ENCODE data around the gene PARD6A. TPM values are rescaled to one million over a fixed set of nuclear protein-coding genes. Genes with fewer than 3 reads are reported as not detected.

The PARD6A gene
- total RNA-seq, 1 donor from 2014 or later = 7.5 TPM

GRCh38 chr16:67662653-67663010 lies 1.9 kb downstream of the PARD6A start:
- H3K9me3 Mint-ChIP-seq = no peaks in the 10 kb centered on the region
- DNase-seq (ENCODE audit: low read depth, low spot score) = no peak
- peaks cover 8% of the 10 kb centered on the region for H3K27me3 Mint-ChIP-seq (ENCODE audit: low read depth)
- H3K4me3 Mint-ChIP-seq = peak overlapping the region; percentile 38
- peaks cover 29% of the 10 kb centered on the region for H3K4me1 Mint-ChIP-seq
- TF ChIP-seq, protein P1, sequence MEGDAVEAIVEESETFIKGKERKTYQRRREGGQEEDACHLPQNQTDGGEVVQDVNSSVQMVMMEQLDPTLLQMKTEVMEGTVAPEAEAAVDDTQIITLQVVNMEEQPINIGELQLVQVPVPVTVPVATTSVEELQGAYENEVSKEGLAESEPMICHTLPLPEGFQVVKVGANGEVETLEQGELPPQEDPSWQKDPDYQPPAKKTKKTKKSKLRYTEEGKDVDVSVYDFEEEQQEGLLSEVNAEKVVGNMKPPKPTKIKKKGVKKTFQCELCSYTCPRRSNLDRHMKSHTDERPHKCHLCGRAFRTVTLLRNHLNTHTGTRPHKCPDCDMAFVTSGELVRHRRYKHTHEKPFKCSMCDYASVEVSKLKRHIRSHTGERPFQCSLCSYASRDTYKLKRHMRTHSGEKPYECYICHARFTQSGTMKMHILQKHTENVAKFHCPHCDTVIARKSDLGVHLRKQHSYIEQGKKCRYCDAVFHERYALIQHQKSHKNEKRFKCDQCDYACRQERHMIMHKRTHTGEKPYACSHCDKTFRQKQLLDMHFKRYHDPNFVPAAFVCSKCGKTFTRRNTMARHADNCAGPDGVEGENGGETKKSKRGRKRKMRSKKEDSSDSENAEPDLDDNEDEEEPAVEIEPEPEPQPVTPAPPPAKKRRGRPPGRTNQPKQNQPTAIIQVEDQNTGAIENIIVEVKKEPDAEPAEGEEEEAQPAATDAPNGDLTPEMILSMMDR (conservative IDR thresholded peaks at IDR 0.05) = no peak
- no peak overlapping the region for H3K27ac Mint-ChIP-seq (ENCODE audit: unreplicated experiment)
- H3K36me3 Mint-ChIP-seq (ENCODE audit: low read depth) = peaks cover 3% of the 10 kb centered on the region

DNA sequence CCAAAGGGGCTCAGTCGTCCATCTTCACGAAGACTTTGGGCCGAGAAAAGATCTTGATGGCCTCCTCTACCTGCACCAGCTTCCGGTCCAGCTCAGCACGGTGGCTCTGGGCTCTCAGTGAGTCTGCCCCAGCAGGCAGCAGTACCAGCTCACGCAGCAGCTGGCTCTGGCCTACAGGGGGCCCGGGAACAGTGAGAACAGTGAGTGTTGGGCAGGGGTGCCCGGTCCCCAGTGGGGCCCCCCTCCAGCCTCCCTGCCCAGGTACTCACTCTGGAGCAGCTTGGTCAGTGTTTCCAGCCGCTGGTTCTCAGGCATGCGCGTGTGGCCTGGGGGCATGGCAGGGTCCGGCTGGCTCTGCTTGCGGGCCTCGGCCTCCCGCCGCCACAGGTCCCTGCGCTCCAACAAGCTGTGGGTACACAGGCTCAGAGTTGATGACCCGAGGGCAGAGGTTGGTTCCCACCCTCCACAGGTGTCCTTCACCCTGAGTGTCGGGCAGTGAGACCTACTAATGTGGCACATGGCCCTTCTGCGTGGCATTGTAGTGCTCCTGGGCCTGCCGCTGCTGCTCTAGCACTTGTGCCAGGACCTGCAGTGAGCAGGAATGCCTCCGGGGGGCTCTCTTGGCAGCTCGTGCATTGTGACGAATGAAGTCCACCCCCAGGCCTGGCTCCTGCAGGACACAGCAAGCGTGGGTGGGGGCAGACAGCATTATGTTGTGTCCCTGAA lies 2.6 kb downstream of the PARD6A start:
- Mint-ChIP-seq H3K4me1 (peaks cover 33% of the 10 kb centered on the region), H3K36me3 (ENCODE audit: low read depth) (peaks cover 3% of the 10 kb centered on the region), H3K9me3 (no peaks in the 10 kb centered on the region), H3K27me3 (ENCODE audit: low read depth) (peaks cover 8% of the 10 kb centered on the region), H3K4me3 (peak overlapping the region; percentile 68), H3K27ac (ENCODE audit: unreplicated experiment) (no peak overlapping the region)
- no peak for DNase-seq (ENCODE audit: low read depth, low spot score)
- TF ChIP-seq, protein P1 (conservative IDR thresholded peaks at IDR 0.05) = peak; percentile 39

- peaks cover 3% of the 10 kb centered on the region for H3K36me3 Mint-ChIP-seq (ENCODE audit: low read depth)
- TF ChIP-seq, protein P1 (conservative IDR thresholded peaks at IDR 0.05) = no peak
- H3K9me3 Mint-ChIP-seq = no peaks in the 10 kb centered on the region
- H3K4me3 Mint-ChIP-seq = peak overlapping the region; percentile 72
- no peak for DNase-seq (ENCODE audit: low read depth, low spot score)
- peaks cover 8% of the 10 kb centered on the region for H3K27me3 Mint-ChIP-seq (ENCODE audit: low read depth)
- H3K27ac Mint-ChIP-seq (ENCODE audit: unreplicated experiment) = no peak overlapping the region
- H3K4me1 Mint-ChIP-seq = peaks cover 33% of the 10 kb centered on the region
Observed at GRCh38 chr16:67663877-67664222, 3.1 kb downstream of the PARD6A start.

DNA sequence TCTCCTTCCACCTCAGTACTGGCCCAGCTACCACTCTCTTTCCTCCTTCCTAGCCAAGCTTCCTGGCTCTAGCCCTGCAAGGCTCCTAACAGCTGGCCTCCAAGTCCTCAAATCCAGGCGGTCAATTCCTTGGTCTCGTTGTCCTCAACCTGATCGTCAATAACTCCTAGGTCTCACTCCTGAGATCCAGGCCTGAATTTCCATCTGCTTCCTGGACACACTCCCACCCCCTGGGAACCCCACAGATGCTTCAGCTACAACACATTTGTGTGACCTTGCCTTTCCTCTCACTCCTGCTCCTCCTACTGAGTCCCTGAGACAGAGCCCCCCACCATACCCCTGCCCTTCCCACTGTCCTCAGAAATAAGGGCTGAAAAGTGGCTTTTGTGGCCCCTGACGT lies 3.5 kb downstream of the PARD6A start:
- Mint-ChIP-seq H3K27ac (ENCODE audit: unreplicated experiment) (no peak overlapping the region), H3K4me3 (peak overlapping the region; percentile 72), H3K27me3 (ENCODE audit: low read depth) (peaks cover 8% of the 10 kb centered on the region), H3K36me3 (ENCODE audit: low read depth) (peaks cover 3% of the 10 kb centered on the region), H3K9me3 (no peaks in the 10 kb centered on the region), H3K4me1 (peaks cover 33% of the 10 kb centered on the region)
- DNase-seq (ENCODE audit: low read depth, low spot score) = no peak
- TF ChIP-seq, protein P1 (conservative IDR thresholded peaks at IDR 0.05) = no peak

GRCh38 chr16:67664871-67665270 lies 4.1 kb downstream of the PARD6A start:
- no peak for DNase-seq (ENCODE audit: low read depth, low spot score)
- H3K9me3 Mint-ChIP-seq = no peaks in the 10 kb centered on the region
- TF ChIP-seq, protein P1 (conservative IDR thresholded peaks at IDR 0.05) = no peak
- peaks cover 8% of the 10 kb centered on the region for H3K27me3 Mint-ChIP-seq (ENCODE audit: low read depth)
- no peak overlapping the region for H3K27ac Mint-ChIP-seq (ENCODE audit: unreplicated experiment)
- peaks cover 3% of the 10 kb centered on the region for H3K36me3 Mint-ChIP-seq (ENCODE audit: low read depth)
- H3K4me1 Mint-ChIP-seq = peaks cover 33% of the 10 kb centered on the region
- H3K4me3 Mint-ChIP-seq = peak overlapping the region; percentile 72
